GM18858 (cell line): ENCODE results near the gene SIRT3.
"Not testable (repeated sequence)": the region's sequence is repeated elsewhere in the genome, so short reads cannot be mapped to it uniquely, and the experiment has no call there.

Experiments used
- ATAC-seq: cut with Tn5 transposase; IDR thresholded peaks from one replicate; pipeline ENCODE4 v1.9.1; 2021; ENCODE audit not compliant: unreplicated experiment

SIRT3 gene

GRCh38 chr11:204587-205109, 31.5 kb downstream of the SIRT3 start:
- ATAC-seq, result no peak

GRCh38 chr11:203945-204586, 32.1 kb downstream of the SIRT3 start:
- ATAC-seq, result no peak

GRCh38 chr11:203056-203944, 32.8 kb downstream of the SIRT3 start:
- no peak for ATAC-seq

GRCh38 chr11:202490-202889, 33.7 kb downstream of the SIRT3 start:
- no peak for ATAC-seq

- no peak for ATAC-seq
Measured at GRCh38 chr11:201966-202365, 34.2 kb downstream of the SIRT3 start.

GRCh38 chr11:200224-201003, 35.7 kb downstream of the SIRT3 start:
- no peak for ATAC-seq

- ATAC-seq, result no peak
Measured at GRCh38 chr11:199782-200181, 36.4 kb downstream of the SIRT3 start.

GRCh38 chr11:199004-199581, 37.0 kb downstream of the SIRT3 start:
- no peak for ATAC-seq

- no peak for ATAC-seq
Measured at GRCh38 chr11:198236-198806, 37.8 kb downstream of the SIRT3 start.

- ATAC-seq, result no peak
Measured at GRCh38 chr11:197741-198235, 38.4 kb downstream of the SIRT3 start.

- no peak for ATAC-seq
Measured at GRCh38 chr11:196786-197731, 39.1 kb downstream of the SIRT3 start.

- ATAC-seq, result not testable (repeated sequence)
Measured at GRCh38 chr11:193481-193880, 42.7 kb downstream of the SIRT3 start.

GRCh38 chr11:192674-193128, 43.4 kb downstream of the SIRT3 start, which contains the start of gene SCGB1C1:
SCGB1C1 (plus strand) TSS chr11:193078; CDS start chr11:193100, 22 bp downstream.
- not testable (repeated sequence) for ATAC-seq

GRCh38 chr11:191490-192478, 44.4 kb downstream of the SIRT3 start:
- ATAC-seq, result not testable (repeated sequence)

GRCh38 chr11:190546-190945, 45.6 kb downstream of the SIRT3 start:
- not testable (repeated sequence) for ATAC-seq

GRCh38 chr11:189843-190311, 46.3 kb downstream of the SIRT3 start:
- not testable (repeated sequence) for ATAC-seq

GRCh38 chr11:189200-189783, 46.9 kb downstream of the SIRT3 start:
- not testable (repeated sequence) for ATAC-seq
